GM18498 (cell line): ENCODE data around the gene SESN1.

ENCODE experiments used
- ATAC-seq: cut with Tn5 transposase; IDR thresholded peaks from one replicate; pipeline ENCODE4 v1.9.1; 2021; ENCODE audit warnings: mild to moderate bottlenecking, moderate library complexity; ENCODE audit not compliant: unreplicated experiment

SESN1 gene

DNA sequence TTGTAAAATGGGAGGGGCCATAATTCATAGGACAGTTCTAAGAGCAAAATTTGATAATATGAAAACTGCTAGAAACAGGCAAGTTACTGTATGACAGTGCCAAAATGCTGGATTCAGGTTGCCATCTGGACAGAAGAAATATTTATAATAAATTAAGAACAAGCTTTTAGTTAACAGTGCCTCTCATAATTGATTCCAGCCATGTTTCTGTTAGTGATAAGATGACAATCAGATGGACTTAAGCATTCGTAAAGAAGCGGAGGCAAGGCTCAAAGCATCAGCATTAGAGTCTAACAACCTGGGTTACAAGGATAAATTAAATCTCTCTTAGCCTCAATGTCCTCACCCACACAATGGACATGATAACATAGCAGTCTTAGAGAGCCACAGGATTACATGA, 61.0 kb downstream of the SESN1 start:
- ATAC-seq = no peak

DNA sequence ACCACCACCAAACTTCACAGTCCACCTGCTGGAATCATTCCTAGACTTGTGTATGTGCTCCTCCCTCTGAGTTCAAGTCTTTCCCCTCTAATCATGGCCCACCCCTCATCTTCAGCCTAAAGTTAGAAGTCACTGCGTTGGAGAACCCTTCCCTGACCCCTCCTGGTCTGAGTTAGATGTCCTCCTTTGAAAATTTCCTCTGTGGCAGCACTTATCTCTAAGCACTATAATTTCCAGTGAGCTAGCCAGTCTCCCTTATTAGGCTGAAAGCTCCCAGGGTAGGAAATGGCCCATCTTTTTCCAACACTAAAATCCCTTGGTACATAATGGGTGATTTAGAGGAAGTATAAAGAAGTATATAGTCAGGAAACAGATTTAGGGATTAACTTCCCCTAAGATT, 63.2 kb downstream of the SESN1 start:
- no peak for ATAC-seq

GRCh38 chr6:109029313-109029712, 65.3 kb downstream of the SESN1 start:
- no peak for ATAC-seq

GRCh38 chr6:109028439-109028838, 66.2 kb downstream of the SESN1 start:
- ATAC-seq = no peak

DNA sequence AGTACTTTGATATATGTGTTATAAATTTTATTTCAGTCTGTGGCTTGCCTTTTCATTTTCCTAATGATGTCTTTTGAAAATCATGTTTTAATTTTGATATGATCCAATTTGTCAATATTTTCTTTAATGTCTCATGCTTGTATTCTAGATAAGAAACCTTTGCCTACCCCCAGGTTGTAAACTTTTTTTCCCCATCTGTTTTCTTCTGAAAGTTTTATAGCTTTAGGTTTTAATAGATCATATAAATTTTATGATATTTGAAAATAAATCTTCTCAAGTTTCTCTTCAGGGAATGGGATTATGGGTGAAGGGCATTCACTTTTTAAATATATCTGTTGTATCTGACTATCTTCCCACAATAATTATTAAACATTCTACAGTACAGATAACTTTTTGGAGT, 66.7 kb downstream of the SESN1 start:
- ATAC-seq = no peak

- ATAC-seq = no peak
Observed at GRCh38 chr6:109025639-109026038, 69.0 kb downstream of the SESN1 start.

GRCh38 chr6:109024784-109025183, 69.9 kb downstream of the SESN1 start:
- ATAC-seq = no peak

- ATAC-seq = no peak
Observed at GRCh38 chr6:109024368-109024767, 70.3 kb downstream of the SESN1 start.

GRCh38 chr6:109023356-109023925, 71.2 kb downstream of the SESN1 start:
- no peak for ATAC-seq

GRCh38 chr6:109021870-109022269, 72.8 kb downstream of the SESN1 start:
- no peak for ATAC-seq

GRCh38 chr6:109019911-109020310, 74.7 kb downstream of the SESN1 start:
- no peak for ATAC-seq

DNA sequence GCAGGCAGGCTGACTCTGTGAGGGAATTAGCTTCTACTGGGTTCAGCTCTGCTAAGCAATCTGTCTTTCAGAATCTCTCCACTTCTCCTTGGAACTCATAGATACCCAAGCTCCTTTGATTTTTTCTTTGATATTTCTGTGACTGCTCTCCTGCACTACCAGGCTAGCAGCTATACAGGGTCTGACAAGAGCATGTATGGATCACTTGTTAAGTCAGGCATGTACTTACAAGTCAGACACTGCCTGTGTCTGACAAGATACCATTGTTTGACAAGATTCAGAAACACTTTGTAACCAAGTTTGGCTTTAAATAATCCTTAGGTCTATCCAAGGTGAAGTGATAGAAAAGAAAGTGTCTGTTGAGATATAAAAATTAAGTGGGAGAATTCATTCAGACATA, 79.5 kb downstream of the SESN1 start:
- no peak for ATAC-seq

DNA sequence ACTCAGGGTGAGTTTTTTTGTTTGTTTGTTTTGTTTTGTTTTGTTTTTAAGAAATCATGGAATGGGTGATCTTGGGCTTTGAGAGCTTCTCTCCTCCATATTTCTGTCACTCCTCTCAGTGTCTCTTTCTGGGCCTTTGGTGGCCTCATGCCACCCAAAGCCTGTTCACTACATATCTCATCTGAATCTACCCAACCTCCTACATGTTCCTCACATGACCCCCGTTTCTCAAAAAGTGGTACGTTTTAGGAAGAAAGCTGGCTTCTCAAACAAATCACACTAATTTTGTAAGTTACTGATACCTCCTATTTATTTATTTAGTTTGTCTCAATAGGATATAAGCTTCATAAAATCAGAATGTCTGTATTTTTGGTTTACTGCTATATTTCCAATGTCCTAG, 80.0 kb downstream of the SESN1 start:
- ATAC-seq = no peak

- no peak for ATAC-seq
Observed at GRCh38 chr6:109013656-109014305, 80.9 kb downstream of the SESN1 start.

DNA sequence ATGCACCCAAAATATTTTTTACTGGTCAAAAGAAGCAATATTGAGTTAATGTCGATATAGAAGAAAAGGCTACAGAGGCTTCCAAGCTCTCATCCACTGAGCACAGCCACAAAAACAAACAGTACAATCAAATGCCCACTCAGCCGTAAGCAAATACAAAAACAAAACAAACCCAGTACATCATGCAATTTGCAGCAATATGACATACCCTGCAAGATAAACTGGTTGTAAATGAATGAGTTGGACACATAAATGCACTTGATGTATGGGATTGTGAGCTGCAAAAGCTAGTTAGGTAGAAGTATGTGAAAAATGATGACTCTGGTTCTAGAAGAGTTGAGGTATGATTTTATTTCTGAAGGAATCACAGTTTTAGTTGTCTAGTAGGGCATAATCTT, 83.9 kb downstream of the SESN1 start:
- no peak for ATAC-seq

DNA sequence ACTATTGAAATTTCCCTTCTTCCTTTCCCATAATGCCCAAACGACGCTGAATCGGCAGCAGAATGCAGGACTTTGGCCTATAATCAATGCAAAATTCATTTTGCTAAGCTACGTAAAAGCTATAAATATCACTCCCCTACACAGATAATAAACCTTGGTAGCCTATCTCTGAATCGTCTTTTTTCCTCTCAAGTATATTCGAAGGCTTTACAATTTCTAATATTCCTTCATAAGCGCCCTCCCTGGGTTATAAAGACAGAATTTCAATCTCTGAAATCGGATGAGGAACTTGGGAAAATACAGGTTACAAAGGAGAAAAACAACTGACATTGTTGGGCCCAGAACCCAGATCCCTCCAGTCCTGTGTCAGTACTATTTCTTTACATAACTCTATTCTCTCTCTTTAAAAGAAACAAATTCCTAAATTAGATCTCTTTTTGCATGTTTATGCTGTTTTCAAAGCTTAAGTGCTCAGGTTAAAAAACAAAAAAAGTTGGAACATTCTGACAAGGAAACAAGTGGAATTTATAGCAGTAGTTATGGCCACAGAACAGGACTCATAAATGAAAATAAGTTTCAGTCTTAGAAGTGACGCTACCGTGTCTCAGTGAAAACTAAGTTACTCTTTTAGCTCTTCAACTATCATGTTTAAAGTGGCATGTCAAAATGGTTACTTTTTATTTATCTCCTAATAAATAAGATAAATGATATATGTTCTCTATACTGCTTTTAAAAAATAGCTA, 84.5 kb downstream of the SESN1 start:
- ATAC-seq = no peak

GRCh38 chr6:109009236-109009961, 85.2 kb downstream of the SESN1 start:
- ATAC-seq = peak; percentile 95

DNA sequence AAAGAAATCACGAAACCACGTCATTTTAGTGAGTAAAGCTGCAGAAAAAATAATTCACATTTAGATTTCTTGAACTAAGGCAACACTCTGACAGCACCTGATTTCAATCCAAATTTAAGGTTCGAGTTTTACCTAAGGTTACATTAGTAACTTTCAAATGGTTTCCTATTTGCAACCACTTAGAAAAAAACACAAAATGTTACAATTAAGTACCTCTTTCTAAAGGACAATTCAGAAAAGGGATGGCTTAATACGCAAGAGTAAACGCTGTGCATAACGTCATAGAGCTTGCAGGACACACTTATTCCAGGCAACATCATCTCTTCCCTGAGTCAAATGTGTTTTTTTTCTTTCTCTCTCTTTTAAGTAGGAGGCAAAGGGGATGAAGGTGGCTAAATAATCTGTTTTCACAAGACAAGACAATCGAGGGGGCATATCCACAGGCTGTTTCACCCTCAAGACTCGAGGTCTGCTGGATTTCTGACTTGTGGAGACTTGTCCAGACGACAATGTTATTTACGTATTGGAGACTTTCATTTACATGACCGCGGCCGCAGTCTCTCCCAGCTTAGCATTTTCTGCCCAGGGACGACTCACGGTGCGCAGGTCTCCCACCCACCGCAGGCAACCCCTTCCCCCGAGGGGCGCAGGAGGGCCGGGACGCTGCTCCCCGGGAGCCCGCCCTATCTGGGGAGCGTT, 86.0 kb downstream of the SESN1 start:
- peak; percentile 32 for ATAC-seq

GRCh38 chr6:109008054-109008453, 86.6 kb downstream of the SESN1 start:
- peak; percentile 44 for ATAC-seq

DNA sequence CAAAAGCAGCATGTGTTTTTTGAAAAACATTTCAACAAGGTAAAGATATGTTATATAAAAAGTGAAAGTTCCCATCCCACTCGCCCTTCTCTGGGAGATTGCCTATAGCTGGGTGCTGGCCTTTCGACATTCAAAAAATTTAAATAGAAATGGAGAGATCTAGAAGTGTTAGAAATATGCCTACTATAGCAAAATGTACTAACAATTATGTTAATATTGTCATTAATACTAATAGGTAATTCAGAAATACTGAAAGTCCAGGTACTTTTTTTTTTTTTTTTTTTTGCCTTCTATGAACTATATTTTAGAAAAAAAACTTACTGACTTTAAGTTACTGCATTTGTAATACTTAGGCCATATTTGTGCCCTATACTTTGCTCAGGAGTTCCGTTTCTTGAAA, 87.1 kb downstream of the SESN1 start:
- no peak for ATAC-seq

- ATAC-seq = no peak
Observed at GRCh38 chr6:109006818-109007217, 87.8 kb downstream of the SESN1 start.
